ENCODE data around the gene CENPX. TPM values are rescaled to one million over a fixed set of nuclear protein-coding genes. Genes with fewer than 3 reads are reported as not detected.
A peak's percentile ranks its signal among the peaks of the same experiment; 100 is the strongest.
"Not testable (repeated sequence)": the region's sequence is repeated elsewhere in the genome, so short reads cannot be mapped to it uniquely, and the experiment has no call there.

The CENPX gene
- total RNA-seq, 2 experiments from 2014 or later: 80.2 to 91.3 TPM

- no peaks in the 10 kb centered on the region for H3K27me3 Mint-ChIP-seq
- DNase-seq (no peak), ATAC-seq (no peak)
- H3K36me3 Mint-ChIP-seq: no peaks in the 10 kb centered on the region
- H3K4me3 Mint-ChIP-seq: no peak overlapping the region
- no peak overlapping the region for H3K27ac Mint-ChIP-seq
- CTCF ChIA-PET: interaction anchor here (1.0 kb wide), 1 partner anchor 115 kb away, joined by 3 read pairs; no protein-coding TSS in a partner anchor
- peaks cover 18% of the 10 kb centered on the region for H3K4me1 Mint-ChIP-seq
- H3K9me3 Mint-ChIP-seq (ENCODE audit: low read depth): no peaks in the 10 kb centered on the region
Measured at GRCh38 chr17:82041144-82041814, 18.6 kb upstream of the CENPX start.

- H3K27me3 Mint-ChIP-seq: no peaks in the 10 kb centered on the region
- H3K4me1 Mint-ChIP-seq: peaks cover 24% of the 10 kb centered on the region
- ATAC-seq (no peak), DNase-seq (no peak)
- peaks cover 7% of the 10 kb centered on the region for H3K36me3 Mint-ChIP-seq
- H3K27ac Mint-ChIP-seq: no peak overlapping the region
- no peak overlapping the region for H3K4me3 Mint-ChIP-seq
- CTCF ChIA-PET: interaction anchor here (2.5 kb wide), 1 partner anchor 10 kb away, joined by 16 read pairs; no protein-coding TSS in a partner anchor
- H3K9me3 Mint-ChIP-seq (ENCODE audit: low read depth): no peaks in the 10 kb centered on the region
Measured at GRCh38 chr17:82039695-82040299, 17.1 kb upstream of the CENPX start.

GRCh38 chr17:82038796-82039409 is 16.2 kb upstream of the CENPX start:
- not testable (repeated sequence) for H3K4me3 Mint-ChIP-seq; DNase-seq; ATAC-seq; H3K36me3 Mint-ChIP-seq; H3K27ac Mint-ChIP-seq; H3K9me3 Mint-ChIP-seq (ENCODE audit: low read depth); H3K27me3 Mint-ChIP-seq
- H3K4me1 Mint-ChIP-seq: peaks cover 24% of the 10 kb centered on the region
- CTCF ChIA-PET: interaction anchor here (1.7 to 3.5 kb wide), 5 partner anchors 9 to 117 kb away, joined by 7 to 16 read pairs (median 13); partner anchors contain the start of genes CENPX and LRRC45

GRCh38 chr17:82037889-82038195 is 15.2 kb upstream of the CENPX start:
- H3K27me3 Mint-ChIP-seq: no peaks in the 10 kb centered on the region
- CTCF ChIA-PET: interaction anchor here (0.6 to 3.5 kb wide), 31 partner anchors 8 to 353 kb away, joined by 3 to 18 read pairs (median 5); partner anchors contain the start of genes CD7, CENPX, FASN and LRRC45
- no peak for ATAC-seq
- peak overlapping the region; percentile 74 for H3K4me3 Mint-ChIP-seq
- H3K4me1 Mint-ChIP-seq: peaks cover 24% of the 10 kb centered on the region
- peaks cover 7% of the 10 kb centered on the region for H3K36me3 Mint-ChIP-seq
- peak overlapping the region; percentile 91 for H3K27ac Mint-ChIP-seq
- no peak for DNase-seq
- H3K9me3 Mint-ChIP-seq (ENCODE audit: low read depth): no peaks in the 10 kb centered on the region

- peak; percentile 98 for DNase-seq
- H3K36me3 Mint-ChIP-seq: peaks cover 7% of the 10 kb centered on the region
- CTCF ChIA-PET: interaction anchor here (0.6 to 3.5 kb wide), 33 partner anchors 7 to 353 kb away, joined by 3 to 18 read pairs (median 5); partner anchors contain the start of genes CD7, CENPX, FASN and LRRC45
- ATAC-seq: peak; percentile 95
- H3K27ac Mint-ChIP-seq: peak within 1 kb of the TSS; percentile 91
- H3K9me3 Mint-ChIP-seq (ENCODE audit: low read depth): no peaks in the 10 kb centered on the region
- H3K4me1 Mint-ChIP-seq: peaks cover 24% of the 10 kb centered on the region
- H3K27me3 Mint-ChIP-seq: no peaks in the 10 kb centered on the region
- H3K4me3 Mint-ChIP-seq: peak within 1 kb of the TSS; percentile 74
Measured at GRCh38 chr17:82037092-82037888, 14.6 kb upstream of the CENPX start, which contains the start of gene DCXR. Gene DCXR, minus strand, starts transcription at chr17:82037697. Its CDS starts 15 bp downstream, at chr17:82037682.

GRCh38 chr17:82036634-82037091 is 14.0 kb upstream of the CENPX start:
- no peak for ATAC-seq
- no peak for DNase-seq
- Mint-ChIP-seq H3K36me3 (peaks cover 7% of the 10 kb centered on the region), H3K27ac (peak overlapping the region; percentile 28), H3K9me3 (ENCODE audit: low read depth) (no peaks in the 10 kb centered on the region), H3K4me1 (peaks cover 24% of the 10 kb centered on the region), H3K4me3 (peak overlapping the region; percentile 74), H3K27me3 (no peaks in the 10 kb centered on the region)
- CTCF ChIA-PET: interaction anchor here (0.8 to 3.5 kb wide), 7 partner anchors 9 to 77 kb away, joined by 3 to 10 read pairs (median 5); partner anchors contain the start of genes CENPX and LRRC45

GRCh38 chr17:82035956-82036633 is 13.4 kb upstream of the CENPX start:
- Mint-ChIP-seq H3K4me3 (peak overlapping the region; percentile 74), H3K36me3 (peaks cover 7% of the 10 kb centered on the region), H3K4me1 (peaks cover 22% of the 10 kb centered on the region), H3K27me3 (no peaks in the 10 kb centered on the region), H3K27ac (no peak overlapping the region), H3K9me3 (ENCODE audit: low read depth) (no peaks in the 10 kb centered on the region)
- ATAC-seq (no peak), DNase-seq (no peak)
- CTCF ChIA-PET: interaction anchor here (0.8 to 3.5 kb wide), 8 partner anchors 8 to 118 kb away, joined by 3 to 10 read pairs (median 5); partner anchors contain the start of genes CENPX and LRRC45

- Mint-ChIP-seq H3K4me1 (peaks cover 23% of the 10 kb centered on the region), H3K4me3 (peak overlapping the region; percentile 74), H3K36me3 (peaks cover 7% of the 10 kb centered on the region), H3K9me3 (ENCODE audit: low read depth) (no peaks in the 10 kb centered on the region), H3K27ac (no peak overlapping the region), H3K27me3 (no peaks in the 10 kb centered on the region)
- ATAC-seq (no peak), DNase-seq (no peak)
- CTCF ChIA-PET: interaction anchor here (0.8 to 3.5 kb wide), 5 partner anchors 12 to 119 kb away, joined by 3 to 10 read pairs (median 8); partner anchors contain the start of genes CENPX and LRRC45
Measured at GRCh38 chr17:82035488-82035887, 12.8 kb upstream of the CENPX start.

GRCh38 chr17:82034371-82035011 is 11.8 kb upstream of the CENPX start:
- no peak for DNase-seq
- ATAC-seq: no peak
- H3K36me3 Mint-ChIP-seq: peaks cover 10% of the 10 kb centered on the region
- H3K9me3 Mint-ChIP-seq (ENCODE audit: low read depth): no peaks in the 10 kb centered on the region
- CTCF ChIA-PET: interaction anchor here (1.2 to 2.1 kb wide), 5 partner anchors 12 to 172 kb away, joined by 3 to 9 read pairs (median 4); partner anchors contain the start of genes CENPX and LRRC45
- H3K4me3 Mint-ChIP-seq: no peak overlapping the region
- H3K27ac Mint-ChIP-seq: no peak overlapping the region
- H3K4me1 Mint-ChIP-seq: peaks cover 27% of the 10 kb centered on the region
- no peaks in the 10 kb centered on the region for H3K27me3 Mint-ChIP-seq

- ATAC-seq (no peak), DNase-seq (no peak)
- Mint-ChIP-seq H3K9me3 (ENCODE audit: low read depth) (no peaks in the 10 kb centered on the region), H3K27me3 (no peaks in the 10 kb centered on the region), H3K4me3 (no peak overlapping the region), H3K36me3 (peaks cover 10% of the 10 kb centered on the region), H3K27ac (no peak overlapping the region), H3K4me1 (peaks cover 25% of the 10 kb centered on the region)
- CTCF ChIA-PET: interaction anchor here (1.0 to 4.5 kb wide), 8 partner anchors 11 to 173 kb away, joined by 3 to 56 read pairs (median 4); partner anchors contain the start of genes CENPX and LRRC45
Measured at GRCh38 chr17:82033359-82034085, 10.8 kb upstream of the CENPX start.

GRCh38 chr17:82031885-82032627 is 9.4 kb upstream of the CENPX start:
- peak overlapping the region; percentile 9 for H3K4me3 Mint-ChIP-seq
- H3K4me1 Mint-ChIP-seq: peaks cover 26% of the 10 kb centered on the region
- no peaks in the 10 kb centered on the region for H3K27me3 Mint-ChIP-seq
- ATAC-seq (peak; percentile 67), DNase-seq (peak; percentile 66)
- no peaks in the 10 kb centered on the region for H3K9me3 Mint-ChIP-seq (ENCODE audit: low read depth)
- H3K27ac Mint-ChIP-seq: no peak overlapping the region
- peaks cover 10% of the 10 kb centered on the region for H3K36me3 Mint-ChIP-seq
- CTCF ChIA-PET: interaction anchor here (1.0 to 4.5 kb wide), 7 partner anchors 11 to 124 kb away, joined by 3 to 56 read pairs (median 4); no protein-coding TSS in a partner anchor

All from activated CD8-positive, alpha-beta memory T cell treated with anti-CD3 and anti-CD28 coated beads, Interleukin-2, amount 10 ng/mL, durations not matched to agents 7 days and 5 days (primary cell).